Skeletal muscle tissue (tissue), 4 donors: ENCODE data around the gene IGSF9B. TPM values are rescaled to one million over a fixed set of nuclear protein-coding genes. Genes with fewer than 3 reads are reported as not detected.
"Not testable (repeated sequence)": the region's sequence is repeated elsewhere in the genome, so short reads cannot be mapped to it uniquely, and the experiment has no call there.

Source experiments
- H3K27ac ChIP-seq: one replicate; pipeline ENCODE4 v1.7.0; 2013; ENCODE audit warnings: mild to moderate bottlenecking, low read depth, low read length, inconsistent platforms
- H3K27me3 ChIP-seq, 3 donors: one replicate each; pipeline ENCODE4 v1.7.0; 2013; ENCODE audit warnings: low read length in 3 of 3; ENCODE audit not compliant: control insufficient read depth in 3 of 3, insufficient read depth in 3 of 3
- H3K36me3 ChIP-seq, 3 donors: one replicate each; pipeline ENCODE4 v1.7.0; 2013; ENCODE audit warnings: low read length in 3 of 3; ENCODE audit not compliant: control insufficient read depth in 3 of 3, insufficient read depth in 3 of 3
- H3K4me1 ChIP-seq, 3 donors: one replicate each; pipeline ENCODE4 v1.7.0; 2013; ENCODE audit warnings: low read length in 3 of 3, mild to moderate bottlenecking in 3 of 3; ENCODE audit not compliant: control insufficient read depth in 3 of 3, insufficient read depth in 3 of 3
- H3K4me3 ChIP-seq, 3 donors: one replicate each; pipeline ENCODE4 v1.7.0; 2013; ENCODE audit warnings: low read length in 3 of 3
- H3K9ac ChIP-seq, 3 donors: one replicate each; pipeline ENCODE4 v1.7.0; 2013; ENCODE audit warnings: low read length in 3 of 3, mild to moderate bottlenecking in 3 of 3, moderate library complexity in 2 of 3, low read depth in 1 of 3
- H3K9me3 ChIP-seq, 3 donors: one replicate each; pipeline ENCODE4 v1.7.0; 2013; ENCODE audit warnings: low read length in 3 of 3; ENCODE audit not compliant: control insufficient read depth in 3 of 3
- total RNA-seq: library from RNA; depleted of rRNA; stranded (reverse); fragments of >200 nt; gene quantifications from one replicate; pipeline ENCODE4 v1.2.3, GENCODE V29; 2014
- donor health status: Osteomylitis.

IGSF9B gene, protein sequence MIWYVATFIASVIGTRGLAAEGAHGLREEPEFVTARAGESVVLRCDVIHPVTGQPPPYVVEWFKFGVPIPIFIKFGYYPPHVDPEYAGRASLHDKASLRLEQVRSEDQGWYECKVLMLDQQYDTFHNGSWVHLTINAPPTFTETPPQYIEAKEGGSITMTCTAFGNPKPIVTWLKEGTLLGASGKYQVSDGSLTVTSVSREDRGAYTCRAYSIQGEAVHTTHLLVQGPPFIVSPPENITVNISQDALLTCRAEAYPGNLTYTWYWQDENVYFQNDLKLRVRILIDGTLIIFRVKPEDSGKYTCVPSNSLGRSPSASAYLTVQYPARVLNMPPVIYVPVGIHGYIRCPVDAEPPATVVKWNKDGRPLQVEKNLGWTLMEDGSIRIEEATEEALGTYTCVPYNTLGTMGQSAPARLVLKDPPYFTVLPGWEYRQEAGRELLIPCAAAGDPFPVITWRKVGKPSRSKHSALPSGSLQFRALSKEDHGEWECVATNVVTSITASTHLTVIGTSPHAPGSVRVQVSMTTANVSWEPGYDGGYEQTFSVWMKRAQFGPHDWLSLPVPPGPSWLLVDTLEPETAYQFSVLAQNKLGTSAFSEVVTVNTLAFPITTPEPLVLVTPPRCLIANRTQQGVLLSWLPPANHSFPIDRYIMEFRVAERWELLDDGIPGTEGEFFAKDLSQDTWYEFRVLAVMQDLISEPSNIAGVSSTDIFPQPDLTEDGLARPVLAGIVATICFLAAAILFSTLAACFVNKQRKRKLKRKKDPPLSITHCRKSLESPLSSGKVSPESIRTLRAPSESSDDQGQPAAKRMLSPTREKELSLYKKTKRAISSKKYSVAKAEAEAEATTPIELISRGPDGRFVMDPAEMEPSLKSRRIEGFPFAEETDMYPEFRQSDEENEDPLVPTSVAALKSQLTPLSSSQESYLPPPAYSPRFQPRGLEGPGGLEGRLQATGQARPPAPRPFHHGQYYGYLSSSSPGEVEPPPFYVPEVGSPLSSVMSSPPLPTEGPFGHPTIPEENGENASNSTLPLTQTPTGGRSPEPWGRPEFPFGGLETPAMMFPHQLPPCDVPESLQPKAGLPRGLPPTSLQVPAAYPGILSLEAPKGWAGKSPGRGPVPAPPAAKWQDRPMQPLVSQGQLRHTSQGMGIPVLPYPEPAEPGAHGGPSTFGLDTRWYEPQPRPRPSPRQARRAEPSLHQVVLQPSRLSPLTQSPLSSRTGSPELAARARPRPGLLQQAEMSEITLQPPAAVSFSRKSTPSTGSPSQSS (N-terminal part only)
- total RNA-seq: 4.7 TPM

DNA sequence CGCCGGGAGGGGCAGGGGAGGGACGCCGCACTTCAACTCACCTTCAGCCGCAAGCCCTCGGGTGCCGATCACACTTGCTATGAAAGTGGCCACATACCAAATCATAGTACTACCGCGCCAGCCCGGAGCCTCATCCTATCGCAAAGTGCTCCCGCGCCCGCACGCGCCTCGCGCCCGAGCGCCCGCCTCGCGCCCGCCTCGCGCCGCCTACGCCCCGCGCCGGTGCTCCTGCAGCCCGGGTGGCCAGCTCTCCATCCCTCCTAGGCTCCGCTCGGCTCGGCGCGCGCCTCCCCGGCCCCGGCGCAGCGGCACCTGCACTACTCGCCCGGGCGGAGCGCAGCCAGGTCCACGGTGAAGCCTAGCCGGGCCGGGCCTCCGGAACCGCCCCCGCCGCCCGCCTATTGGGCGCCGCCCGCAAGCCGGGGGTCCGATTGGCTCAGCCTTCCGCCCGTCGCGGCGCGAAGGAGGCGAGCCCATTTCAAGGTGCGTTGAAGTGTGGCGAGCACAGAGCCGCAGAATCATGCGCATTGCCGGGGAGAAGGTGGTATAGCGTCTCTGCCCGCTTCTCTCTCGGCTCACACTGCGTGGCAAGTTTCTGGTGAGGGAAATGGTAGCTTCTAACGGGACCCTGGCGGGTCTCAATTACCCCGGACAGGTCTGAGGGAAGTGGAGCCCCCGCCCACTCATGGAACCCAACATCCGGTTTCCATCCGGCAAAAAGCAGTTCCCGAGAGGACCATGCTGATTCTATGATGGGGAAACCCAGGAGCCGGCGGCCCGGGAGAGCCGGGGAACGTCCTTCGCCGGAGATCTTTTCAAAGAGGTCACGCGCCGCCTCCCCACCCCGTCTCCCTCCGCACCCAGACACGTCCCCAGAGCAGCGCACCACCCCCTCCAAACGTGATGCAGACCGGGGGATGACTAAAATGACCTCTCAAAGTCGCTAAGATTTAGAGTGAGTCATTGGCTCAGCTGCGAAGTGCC is at the start of gene IGSF9B:
IGSF9B (minus strand) TSS at position 319 of the 984 bp plus-strand sequence; CDS start at position 105, 214 bp downstream.
- no peaks in the 10 kb centered on the region for H3K9me3 ChIP-seq
- H3K27ac ChIP-seq: no peak within 1 kb of the TSS
- peaks cover 22 to 43% (median 22%) of the 10 kb centered on the region in 3 donors for H3K4me1 ChIP-seq
- H3K9ac ChIP-seq: peak within 1 kb of the TSS; percentile 59 to 78 (median 69)
- peak within 1 kb of the TSS; percentile 77 to 88 (median 86) for H3K4me3 ChIP-seq
- H3K27me3 ChIP-seq: peaks cover 23 to 46% (median 43%) of the 10 kb centered on the region in 3 donors
- no peaks in the 10 kb centered on the region for H3K36me3 ChIP-seq

DNA sequence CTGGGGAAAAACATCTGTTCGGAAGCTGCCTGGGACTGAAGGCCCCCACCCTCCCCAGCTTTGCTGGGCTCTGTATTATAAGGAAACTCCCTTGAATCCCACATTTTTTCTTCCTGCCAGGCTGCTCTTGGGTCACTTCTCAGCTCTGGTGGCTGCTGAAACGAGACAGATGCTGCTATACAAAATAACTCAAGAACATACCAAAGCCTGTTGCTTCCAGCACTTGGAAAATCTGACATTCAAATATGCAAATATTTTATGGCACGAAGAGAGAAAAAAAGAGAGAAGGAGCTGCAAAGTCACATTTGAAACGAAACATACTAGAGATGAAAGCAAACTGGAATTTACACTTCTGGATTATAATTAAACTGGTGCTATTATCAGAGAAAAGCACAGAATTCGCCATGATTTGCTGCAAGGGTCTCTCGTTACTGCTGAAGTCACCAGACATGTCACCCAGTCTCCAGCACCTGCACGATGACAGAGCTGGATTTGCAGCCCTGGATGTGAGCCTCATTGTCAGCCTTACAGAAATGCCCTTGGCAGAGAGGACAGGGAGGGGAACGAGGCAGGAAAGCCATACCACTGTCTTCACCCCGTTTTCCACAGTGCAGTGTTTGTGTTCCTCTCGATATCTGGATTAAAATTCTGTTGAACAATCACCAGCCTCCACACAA is 47.9 kb upstream of the IGSF9B start:
- no peaks in the 10 kb centered on the region for H3K9me3 ChIP-seq
- no peak overlapping the region for H3K4me3 ChIP-seq
- peaks cover 0 to 3% (median 0%) of the 10 kb centered on the region in 3 donors for H3K27me3 ChIP-seq
- H3K36me3 ChIP-seq: no peaks in the 10 kb centered on the region
- H3K9ac ChIP-seq: no peak overlapping the region
- no peak overlapping the region for H3K27ac ChIP-seq
- peaks cover 0 to 7% (median 4%) of the 10 kb centered on the region in 3 donors for H3K4me1 ChIP-seq

DNA sequence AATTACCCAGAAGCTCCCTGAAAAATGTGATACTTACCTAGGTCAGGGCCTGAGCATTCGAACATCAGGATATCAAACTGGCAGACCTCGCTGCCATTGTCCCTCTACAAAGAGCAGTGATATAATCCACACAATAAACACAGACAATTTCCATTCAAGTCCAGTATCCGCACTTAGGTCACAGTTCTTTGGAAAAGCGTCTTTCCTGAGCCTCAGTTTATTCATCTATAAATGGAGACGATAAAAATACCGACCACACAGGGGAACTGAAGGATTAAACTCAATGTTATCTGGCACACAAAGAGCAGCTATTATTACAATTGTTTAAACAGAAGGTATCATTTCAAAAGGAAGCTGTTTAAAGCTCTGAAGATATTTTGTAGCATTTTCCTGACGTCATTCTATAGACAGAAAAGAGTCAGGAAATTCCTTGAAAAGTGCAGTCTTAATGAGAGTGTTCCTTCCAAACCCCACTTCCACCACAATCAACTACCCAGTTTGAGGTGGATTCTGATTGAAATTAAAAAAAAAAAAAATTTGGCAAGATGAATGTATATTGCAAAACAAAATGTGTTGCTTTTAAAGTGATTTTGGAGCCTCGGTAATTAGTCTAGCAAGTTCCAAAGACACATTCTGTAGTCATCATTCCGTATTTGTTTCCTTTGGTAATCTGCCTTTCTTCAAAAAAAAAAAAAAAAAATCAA is 47.2 kb upstream of the IGSF9B start:
- Histone ChIP-seq H3K4me1 (peaks cover 0 to 7% (median 4%) of the 10 kb centered on the region in 3 donors), H3K4me3 (no peak overlapping the region), H3K9me3 (no peaks in the 10 kb centered on the region), H3K36me3 (no peaks in the 10 kb centered on the region), H3K27ac (no peak overlapping the region), H3K9ac (no peak overlapping the region), H3K27me3 (peaks cover 0 to 3% (median 0%) of the 10 kb centered on the region in 3 donors)

DNA sequence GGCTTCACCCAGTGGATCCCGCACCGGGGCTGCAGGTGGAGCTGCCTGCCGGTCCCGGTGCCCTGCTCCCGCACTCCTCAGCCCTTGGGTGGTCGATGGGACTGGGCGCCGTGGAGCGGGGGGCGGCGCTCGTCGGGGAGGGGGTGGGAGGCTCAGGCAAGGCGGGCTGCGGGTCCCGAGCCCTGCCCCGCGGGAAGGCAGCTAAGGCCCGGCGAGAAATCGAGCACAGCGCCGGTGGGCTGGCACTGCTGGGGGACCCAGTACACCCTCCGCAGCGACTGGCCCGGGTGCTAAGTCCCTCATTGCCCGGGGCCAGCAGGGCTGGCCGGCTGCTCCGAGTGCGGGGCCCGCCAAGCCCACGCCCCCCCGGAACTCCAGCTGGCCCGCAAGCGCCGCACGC is 46.1 kb upstream of the IGSF9B start:
- not testable (repeated sequence) for H3K27ac ChIP-seq

DNA sequence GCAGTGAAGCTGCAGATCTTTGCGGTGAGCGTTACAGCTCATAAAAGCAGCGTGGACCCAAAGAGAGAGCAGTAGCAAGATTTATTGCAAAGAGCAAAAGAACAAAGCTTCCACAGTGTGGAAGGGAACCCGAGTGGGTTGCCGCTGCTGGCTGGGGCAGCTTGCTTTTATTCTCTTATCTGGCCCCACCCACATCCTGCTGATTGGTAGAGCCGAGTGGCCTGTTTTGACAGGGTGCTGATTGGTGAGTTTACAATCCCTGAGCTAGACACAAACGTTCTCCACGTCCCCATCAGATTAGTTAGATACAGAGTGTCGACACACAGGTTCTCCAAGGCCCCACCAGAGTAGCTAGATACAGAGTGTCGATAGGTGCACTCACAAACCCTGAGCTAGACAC is 45.6 kb upstream of the IGSF9B start:
- H3K4me1 ChIP-seq, H3K27me3 ChIP-seq, H3K36me3 ChIP-seq: not testable (repeated sequence)

More for the DNA sequence above, 46.1 kb upstream of the IGSF9B start:
- not testable (repeated sequence) for H3K27me3 ChIP-seq, H3K9me3 ChIP-seq, H3K4me1 ChIP-seq, H3K9ac ChIP-seq, H3K4me3 ChIP-seq, H3K36me3 ChIP-seq

DNA sequence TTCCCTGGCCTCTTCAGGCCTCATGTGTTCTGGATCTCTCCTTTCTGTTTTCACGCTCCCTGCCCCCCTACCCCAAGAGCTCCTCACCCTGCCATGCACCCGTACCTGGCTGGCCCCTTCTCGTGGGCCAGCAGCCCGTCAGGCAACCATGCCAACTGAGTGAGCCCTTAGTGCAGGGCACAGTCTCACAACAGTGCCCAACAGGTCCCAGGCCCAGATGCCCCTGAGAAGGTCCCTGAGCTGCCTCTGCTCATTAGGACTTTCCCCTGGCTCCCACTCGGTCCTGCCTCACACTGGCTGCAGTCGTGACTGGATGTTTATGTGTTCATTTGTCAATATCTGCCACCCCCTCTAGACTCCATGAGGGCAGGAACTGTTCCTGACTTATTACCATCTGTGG is 44.8 kb upstream of the IGSF9B start:
- Histone ChIP-seq H3K4me3 (no peak overlapping the region), H3K27me3 (no peaks in the 10 kb centered on the region), H3K4me1 (peaks cover 0 to 7% (median 4%) of the 10 kb centered on the region in 3 donors), H3K9me3 (no peaks in the 10 kb centered on the region), H3K9ac (no peak overlapping the region), H3K36me3 (no peaks in the 10 kb centered on the region), H3K27ac (no peak overlapping the region)

More for the DNA sequence above, 45.6 kb upstream of the IGSF9B start:
- H3K9ac ChIP-seq, H3K4me3 ChIP-seq, H3K27ac ChIP-seq, H3K9me3 ChIP-seq: not testable (repeated sequence)

DNA sequence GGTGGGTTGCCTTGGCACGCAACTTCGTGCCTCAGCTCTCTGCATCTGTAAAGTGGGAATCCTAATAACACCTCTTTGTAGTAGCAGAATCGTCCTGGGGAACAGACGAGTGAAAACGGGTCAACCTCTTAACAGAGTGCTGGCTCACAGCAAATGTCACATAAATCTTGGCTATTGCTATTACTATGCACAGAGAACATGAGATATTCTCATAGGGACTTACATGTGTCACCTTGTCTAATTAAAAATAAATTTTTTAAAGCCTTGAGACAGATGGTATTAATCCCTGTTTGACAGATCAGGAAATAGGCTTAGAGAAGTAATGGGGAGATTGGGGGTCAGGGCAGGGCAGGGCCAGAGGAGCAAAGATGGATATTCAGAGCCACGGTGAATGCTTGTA is 44.3 kb upstream of the IGSF9B start:
- H3K27ac ChIP-seq: no peak overlapping the region
- H3K4me3 ChIP-seq: no peak overlapping the region
- H3K9ac ChIP-seq: no peak overlapping the region
- H3K36me3 ChIP-seq: no peaks in the 10 kb centered on the region
- H3K9me3 ChIP-seq: no peaks in the 10 kb centered on the region
- H3K27me3 ChIP-seq: no peaks in the 10 kb centered on the region
- H3K4me1 ChIP-seq: peaks cover 0 to 7% (median 4%) of the 10 kb centered on the region in 3 donors

DNA sequence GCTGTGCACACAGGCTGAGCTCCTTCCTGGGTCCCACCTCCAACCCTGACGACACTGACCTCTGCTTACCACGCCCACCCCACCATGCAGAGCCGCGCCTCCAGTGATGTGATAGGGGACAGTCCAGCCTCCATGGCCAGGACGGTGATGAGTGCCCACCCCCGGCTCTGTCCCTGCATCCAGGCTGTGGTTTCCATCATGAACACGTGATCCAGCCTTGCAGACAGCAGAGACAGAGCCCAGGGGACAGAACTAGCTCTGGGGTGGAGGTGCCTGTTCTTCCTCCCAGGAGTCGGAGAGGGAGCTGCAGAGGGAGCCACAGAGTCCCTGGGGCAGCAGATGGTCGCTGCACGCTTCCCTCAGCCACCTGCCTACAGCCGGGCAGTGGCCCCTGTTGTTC is 42.6 kb upstream of the IGSF9B start:
- Histone ChIP-seq H3K27ac (no peak overlapping the region), H3K4me3 (no peak overlapping the region), H3K9me3 (no peaks in the 10 kb centered on the region), H3K9ac (no peak overlapping the region), H3K27me3 (no peaks in the 10 kb centered on the region), H3K36me3 (no peaks in the 10 kb centered on the region), H3K4me1 (no peaks in the 10 kb centered on the region)
